Mucosa of descending colon (tissue), 3 donors: ENCODE measurements around the gene OAF. TPM values are rescaled to one million over a fixed set of nuclear protein-coding genes. Genes with fewer than 3 reads are reported as not detected.

Source experiments
- ATAC-seq: fragments of 200-7000 bp; cut with Tn5 transposase; one replicate; pipeline ENCODE4 v1.9.1; 2020; ENCODE audit warnings: mild to moderate bottlenecking, moderate library complexity
- DNase-seq, 3 donors: peaks; one replicate each; pipeline ENCODE4 v3.0.0-alpha.2; 2020
- H3K36me3 ChIP-seq: fragments of 200-600 bp; one replicate; pipeline ENCODE4 v1.8.0; 2021; ENCODE audit warnings: low read depth, mild to moderate bottlenecking
- H3K4me1 ChIP-seq: fragments of 200-600 bp; one replicate; pipeline ENCODE4 v1.8.0; 2021; ENCODE audit warnings: low read depth, mild to moderate bottlenecking
- H3K4me3 ChIP-seq: fragments of 200-600 bp; one replicate; pipeline ENCODE4 v1.8.0; 2021; ENCODE audit warnings: mild to moderate bottlenecking
- H3K9me3 ChIP-seq: fragments of 200-600 bp; one replicate; pipeline ENCODE4 v1.8.0; 2021; ENCODE audit warnings: mild to moderate bottlenecking
- CTCF ChIP-seq: fragments of 200-600 bp; IDR thresholded peaks from one replicate; pipeline ENCODE4 v1.8.0; 2022; ENCODE audit warnings: antibody characterized with exemption, mild to moderate bottlenecking
- intact Hi-C, 2 donors: fragments of 100-400 bp; cut with DNase I in 1 of 2; cut with micrococcal nuclease in 1 of 2; formaldehyde crosslinking; loops; one replicate each; pipeline versions ENCODE4 v1.11.0 to v1.11.1; 2022; cut with DNase I, micrococcal nuclease
- total RNA-seq, 3 donors: library from RNA; stranded (reverse); fragmentation: NEBNext Ultra II Directional in 2 of 3; extraction: Animal tissue kit (Norgen Biotek cat#: 25700) in 2 of 3; gene quantifications; one replicate each; pipeline versions ENCODE4 v1.2.1 to v1.2.4, GENCODE V29; 2021 to 2023
- donor health status: DM: no; HTN: no; CAD: no; lungs with moderate emphysema.
- donor health status: DM: no; HTN: no; CAD: no.
- donor health status: DM: no; HTN: yes; CAD: no.

OAF gene
- total RNA-seq, 3 donors from 2014 or later, result 96.4 to 217 (median 133) TPM

DNA sequence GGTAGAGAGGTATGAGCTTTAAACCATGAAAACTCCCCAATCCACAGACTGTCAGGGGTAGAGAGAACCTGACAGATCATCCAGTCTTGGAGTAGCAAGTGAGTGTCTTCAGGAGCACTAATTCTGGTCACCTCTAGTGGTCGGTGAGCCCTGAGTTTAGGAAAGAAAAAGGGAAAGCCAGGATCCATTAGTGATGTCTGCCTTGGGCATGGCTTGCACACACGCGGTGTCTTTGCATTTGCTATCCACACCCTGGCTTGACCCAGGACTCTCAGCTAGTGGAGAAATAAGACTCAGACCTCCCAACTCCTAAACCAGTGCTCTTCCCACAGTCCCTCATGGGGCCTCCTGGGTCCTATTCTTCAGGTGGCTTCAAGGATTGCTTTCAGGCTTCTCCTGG lies 48.4 kb downstream of the OAF start:
- H3K4me3 ChIP-seq, result no peak overlapping the region
- no peaks in the 10 kb centered on the region for H3K9me3 ChIP-seq
- H3K36me3 ChIP-seq, result no peaks in the 10 kb centered on the region
- intact Hi-C loops, result no loop called here
- no peaks in the 10 kb centered on the region for H3K4me1 ChIP-seq
- TF ChIP-seq CTCF, result no peak
- ATAC-seq (no peak), DNase-seq (no peak)

DNA sequence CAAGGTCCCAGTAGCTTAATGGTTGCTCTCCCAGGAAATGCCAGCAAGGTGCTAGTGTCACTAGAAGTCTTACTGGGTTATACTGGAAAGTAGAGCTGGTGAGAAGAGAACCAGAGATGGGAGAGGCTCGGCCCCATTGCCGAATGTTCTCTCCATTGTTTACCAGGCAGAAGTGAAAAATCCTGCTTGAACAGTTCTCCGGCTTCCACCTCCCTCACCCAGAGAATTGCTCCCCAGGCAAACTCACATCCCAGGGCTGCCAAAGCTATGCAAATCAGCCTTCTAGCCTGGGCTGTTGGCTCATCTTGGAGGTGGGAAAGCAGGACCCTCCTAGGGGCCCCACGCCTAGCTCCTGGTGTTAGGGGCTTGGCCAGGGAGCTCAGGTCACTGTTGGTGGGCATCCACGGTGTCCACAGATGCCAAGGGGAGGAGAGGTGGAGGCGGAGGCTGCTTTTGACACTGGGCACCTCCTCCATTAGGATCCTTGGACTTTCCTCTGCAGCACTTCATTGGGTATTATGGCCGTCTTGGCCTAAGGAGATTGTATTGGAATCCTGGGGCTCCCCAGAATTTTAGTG lies 49.2 kb downstream of the OAF start:
- no peak overlapping the region for H3K4me3 ChIP-seq
- no peaks in the 10 kb centered on the region for H3K9me3 ChIP-seq
- ATAC-seq, result no peak
- H3K4me1 ChIP-seq, result no peaks in the 10 kb centered on the region
- H3K36me3 ChIP-seq, result no peaks in the 10 kb centered on the region
- no peak for DNase-seq
- no peak for TF ChIP-seq CTCF
- intact Hi-C loops, result no loop called here

- ATAC-seq, result no peak
- Histone ChIP-seq H3K36me3 (no peaks in the 10 kb centered on the region), H3K9me3 (no peaks in the 10 kb centered on the region), H3K4me3 (no peak overlapping the region), H3K4me1 (no peaks in the 10 kb centered on the region)
- no peak for DNase-seq
- intact Hi-C loops, result no loop called here
- TF ChIP-seq CTCF, result no peak
Measured at GRCh38 chr11:120260616-120261015, 49.8 kb downstream of the OAF start.

- ATAC-seq (no peak), DNase-seq (no peak)
- H3K36me3 ChIP-seq, result no peaks in the 10 kb centered on the region
- no peak overlapping the region for H3K4me3 ChIP-seq
- intact Hi-C loops, result no loop called here
- H3K9me3 ChIP-seq, result no peaks in the 10 kb centered on the region
- no peaks in the 10 kb centered on the region for H3K4me1 ChIP-seq
- no peak for TF ChIP-seq CTCF
Measured at GRCh38 chr11:120261321-120261720, 50.5 kb downstream of the OAF start.

- Histone ChIP-seq H3K4me3 (no peak overlapping the region), H3K36me3 (no peaks in the 10 kb centered on the region), H3K4me1 (no peaks in the 10 kb centered on the region), H3K9me3 (no peaks in the 10 kb centered on the region)
- intact Hi-C loops, result no loop called here
- DNase-seq (no peak), ATAC-seq (no peak)
- no peak for TF ChIP-seq CTCF
Measured at GRCh38 chr11:120261931-120262330, 51.1 kb downstream of the OAF start.

- ATAC-seq (no peak), DNase-seq (no peak)
- no peaks in the 10 kb centered on the region for H3K4me1 ChIP-seq
- no peak for TF ChIP-seq CTCF
- H3K36me3 ChIP-seq, result no peaks in the 10 kb centered on the region
- intact Hi-C loops, result no loop called here
- H3K9me3 ChIP-seq, result no peaks in the 10 kb centered on the region
- no peak overlapping the region for H3K4me3 ChIP-seq
Measured at GRCh38 chr11:120267319-120267718, 56.5 kb downstream of the OAF start.
